ENCODE results near the gene CASP8AP2.

DNA sequence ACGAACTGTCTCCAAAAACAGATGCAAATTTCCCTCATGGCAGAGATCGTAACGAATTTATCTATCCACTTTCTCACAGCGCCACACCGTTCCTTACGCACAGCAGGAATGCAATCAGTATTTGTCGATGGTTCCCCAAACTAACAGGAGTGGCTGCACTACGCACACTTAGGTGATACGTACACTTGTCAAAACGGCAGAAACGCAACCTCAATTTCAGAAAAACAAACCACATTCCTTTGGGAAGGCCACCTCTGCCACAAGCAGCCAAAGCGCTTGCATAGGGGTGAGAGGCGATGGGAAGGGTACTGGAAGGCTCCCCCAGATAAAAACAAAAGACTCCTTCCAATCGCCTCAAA, 10.7 kb upstream of the CASP8AP2 start:
- TF ChIP-seq, protein P1, sequence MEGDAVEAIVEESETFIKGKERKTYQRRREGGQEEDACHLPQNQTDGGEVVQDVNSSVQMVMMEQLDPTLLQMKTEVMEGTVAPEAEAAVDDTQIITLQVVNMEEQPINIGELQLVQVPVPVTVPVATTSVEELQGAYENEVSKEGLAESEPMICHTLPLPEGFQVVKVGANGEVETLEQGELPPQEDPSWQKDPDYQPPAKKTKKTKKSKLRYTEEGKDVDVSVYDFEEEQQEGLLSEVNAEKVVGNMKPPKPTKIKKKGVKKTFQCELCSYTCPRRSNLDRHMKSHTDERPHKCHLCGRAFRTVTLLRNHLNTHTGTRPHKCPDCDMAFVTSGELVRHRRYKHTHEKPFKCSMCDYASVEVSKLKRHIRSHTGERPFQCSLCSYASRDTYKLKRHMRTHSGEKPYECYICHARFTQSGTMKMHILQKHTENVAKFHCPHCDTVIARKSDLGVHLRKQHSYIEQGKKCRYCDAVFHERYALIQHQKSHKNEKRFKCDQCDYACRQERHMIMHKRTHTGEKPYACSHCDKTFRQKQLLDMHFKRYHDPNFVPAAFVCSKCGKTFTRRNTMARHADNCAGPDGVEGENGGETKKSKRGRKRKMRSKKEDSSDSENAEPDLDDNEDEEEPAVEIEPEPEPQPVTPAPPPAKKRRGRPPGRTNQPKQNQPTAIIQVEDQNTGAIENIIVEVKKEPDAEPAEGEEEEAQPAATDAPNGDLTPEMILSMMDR (IDR thresholded peaks at IDR 0.05): no peak
- TF ChIP-seq POLR2AphosphoS5 (IDR thresholded peaks at IDR 0.05; ENCODE audit: low read depth, low read length) (no peak), SIN3A (IDR thresholded peaks at IDR 0.05; ENCODE audit: borderline replicate concordance, insufficient read depth, low read depth, low read length) (no peak), TCF7L2 (IDR thresholded peaks at IDR 0.05; ENCODE audit: low read depth, low read length) (no peak)
- TF ChIP-seq, protein P2, sequence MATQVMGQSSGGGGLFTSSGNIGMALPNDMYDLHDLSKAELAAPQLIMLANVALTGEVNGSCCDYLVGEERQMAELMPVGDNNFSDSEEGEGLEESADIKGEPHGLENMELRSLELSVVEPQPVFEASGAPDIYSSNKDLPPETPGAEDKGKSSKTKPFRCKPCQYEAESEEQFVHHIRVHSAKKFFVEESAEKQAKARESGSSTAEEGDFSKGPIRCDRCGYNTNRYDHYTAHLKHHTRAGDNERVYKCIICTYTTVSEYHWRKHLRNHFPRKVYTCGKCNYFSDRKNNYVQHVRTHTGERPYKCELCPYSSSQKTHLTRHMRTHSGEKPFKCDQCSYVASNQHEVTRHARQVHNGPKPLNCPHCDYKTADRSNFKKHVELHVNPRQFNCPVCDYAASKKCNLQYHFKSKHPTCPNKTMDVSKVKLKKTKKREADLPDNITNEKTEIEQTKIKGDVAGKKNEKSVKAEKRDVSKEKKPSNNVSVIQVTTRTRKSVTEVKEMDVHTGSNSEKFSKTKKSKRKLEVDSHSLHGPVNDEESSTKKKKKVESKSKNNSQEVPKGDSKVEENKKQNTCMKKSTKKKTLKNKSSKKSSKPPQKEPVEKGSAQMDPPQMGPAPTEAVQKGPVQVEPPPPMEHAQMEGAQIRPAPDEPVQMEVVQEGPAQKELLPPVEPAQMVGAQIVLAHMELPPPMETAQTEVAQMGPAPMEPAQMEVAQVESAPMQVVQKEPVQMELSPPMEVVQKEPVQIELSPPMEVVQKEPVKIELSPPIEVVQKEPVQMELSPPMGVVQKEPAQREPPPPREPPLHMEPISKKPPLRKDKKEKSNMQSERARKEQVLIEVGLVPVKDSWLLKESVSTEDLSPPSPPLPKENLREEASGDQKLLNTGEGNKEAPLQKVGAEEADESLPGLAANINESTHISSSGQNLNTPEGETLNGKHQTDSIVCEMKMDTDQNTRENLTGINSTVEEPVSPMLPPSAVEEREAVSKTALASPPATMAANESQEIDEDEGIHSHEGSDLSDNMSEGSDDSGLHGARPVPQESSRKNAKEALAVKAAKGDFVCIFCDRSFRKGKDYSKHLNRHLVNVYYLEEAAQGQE (IDR thresholded peaks at IDR 0.05; ENCODE audit: insufficient read depth in 1 of 2, low read depth in 2 of 2, low read length in 1 of 2): no peak
